WTC11 (cell line): ENCODE data around the gene MCUR1. TPM values are rescaled to one million over a fixed set of nuclear protein-coding genes. Genes with fewer than 3 reads are reported as not detected.

Source experiments
- ATAC-seq: fragments of 200-7000 bp; cut with Tn5 transposase; 2 replicates; pipeline ENCODE4 v1.10.0; 2021; ENCODE audit warnings: mild to moderate bottlenecking, moderate library complexity
- CTCF ChIA-PET: fragments of 300-600 bp; sonication (Branson Sonifier 250); formaldehyde crosslinking; loops from one replicate; lab custom pipeline; 2021; ENCODE audit warnings: antibody characterized with exemption; lab: Charles Lee
- POLR2A ChIA-PET: fragments of 350-600 bp; sonication (Branson Sonifier 250); formaldehyde crosslinking; loops from one replicate; lab custom pipeline; 2021; ENCODE audit warnings: antibody characterized with exemption; lab: Charles Lee
- DNase-seq: peaks from one replicate; pipeline ENCODE4 v3.0.0; 2021; ENCODE audit warnings: low spot score
- H3K27ac Mint-ChIP-seq: 2 replicates; pipeline ENCODE4 v1.8.0; 2021; ENCODE audit warnings: mixed read lengths
- H3K27me3 Mint-ChIP-seq: 2 replicates; pipeline ENCODE4 v1.8.0; 2021; ENCODE audit warnings: low read depth, mild to moderate bottlenecking, moderate library complexity, mixed read lengths
- H3K36me3 Mint-ChIP-seq: 2 replicates; pipeline ENCODE4 v1.8.0; 2021; ENCODE audit warnings: mixed read lengths
- H3K4me1 Mint-ChIP-seq: 2 replicates; pipeline ENCODE4 v1.8.0; 2022; ENCODE audit warnings: mixed read lengths
- H3K4me3 Mint-ChIP-seq: 2 replicates; pipeline ENCODE4 v1.8.0; 2021; ENCODE audit warnings: mild to moderate bottlenecking, moderate library complexity, mixed read lengths
- H3K9me3 Mint-ChIP-seq: 2 replicates; pipeline ENCODE4 v1.8.0; 2021; ENCODE audit warnings: mixed read lengths
- CREM ChIP-seq: sonication (generic); formaldehyde crosslinking; IDR thresholded peaks from 2 replicates; pipeline ENCODE4 v1.8.1; 2022; ENCODE audit warnings: mild to moderate bottlenecking, missing genetic modification reagents, moderate library complexity
- ELF4 ChIP-seq: sonication (generic); formaldehyde crosslinking; IDR thresholded peaks from 2 replicates; pipeline ENCODE4 v1.8.1; 2022; ENCODE audit warnings: low read depth, mild to moderate bottlenecking, moderate library complexity, missing genetic modification reagents
- FOXP1 ChIP-seq: sonication (generic); formaldehyde crosslinking; IDR thresholded peaks from 2 replicates; pipeline ENCODE4 v1.8.0; 2022; ENCODE audit warnings: missing genetic modification reagents, mild to moderate bottlenecking, moderate library complexity, borderline replicate concordance
- GTF2I ChIP-seq: fragments of 250-450 bp; sonication (Bioruptor Pico); conservative IDR thresholded peaks from 2 replicates; pipeline ENCODE4 v1.4.0; 2021; ENCODE audit warnings: mild to moderate bottlenecking
- HMGA2 ChIP-seq: fragments of 250-450 bp; sonication (Bioruptor Pico); IDR thresholded peaks from 2 replicates; pipeline ENCODE4 v1.4.0; 2021; ENCODE audit warnings: mild to moderate bottlenecking, moderate library complexity
- MYBL2 ChIP-seq: sonication (generic); formaldehyde crosslinking; IDR thresholded peaks from 2 replicates; pipeline ENCODE4 v1.8.1; 2023; ENCODE audit warnings: mild to moderate bottlenecking, moderate library complexity, missing genetic modification reagents
- NFE2L1 ChIP-seq: sonication (generic); formaldehyde crosslinking; IDR thresholded peaks from 2 replicates; pipeline ENCODE4 v1.8.1; 2023; ENCODE audit warnings: missing genetic modification reagents
- NFYB ChIP-seq: sonication (generic); formaldehyde crosslinking; conservative IDR thresholded peaks from 2 replicates; pipeline ENCODE4 v1.8.0; 2022; ENCODE audit warnings: low read depth, missing genetic modification reagents
- SMAD4 ChIP-seq: sonication (generic); formaldehyde crosslinking; IDR thresholded peaks from 2 replicates; pipeline ENCODE4 v1.8.0; 2022; ENCODE audit warnings: mild to moderate bottlenecking, missing genetic modification reagents
- TEAD1 ChIP-seq: sonication (generic); formaldehyde crosslinking; IDR thresholded peaks from 2 replicates; pipeline ENCODE4 v1.8.0; 2022; ENCODE audit warnings: mild to moderate bottlenecking, missing genetic modification reagents
- ZNF232 ChIP-seq: sonication (generic); formaldehyde crosslinking; IDR thresholded peaks from 2 replicates; pipeline ENCODE4 v1.8.0; 2022; ENCODE audit warnings: mild to moderate bottlenecking, missing genetic modification reagents
- total RNA-seq: library from RNA; stranded (reverse); gene quantifications from 3 replicates; pipeline ENCODE4 v1.2.3, GENCODE V29; 2021
- TF ChIP-seq, protein P1 (sequence below): fragments of 200-600 bp; IDR thresholded peaks from 2 replicates; pipeline ENCODE4 v1.8.0; 2022; ENCODE audit warnings: antibody characterized with exemption
- TF ChIP-seq, protein P2 (sequence below): fragments of 250-450 bp; sonication (Bioruptor Pico); IDR thresholded peaks from 2 replicates; pipeline ENCODE4 v1.9.0; 2021; ENCODE audit warnings: moderate library complexity, mild to moderate bottlenecking, inconsistent platforms, borderline replicate concordance
- TF ChIP-seq, protein P3 (sequence below): sonication (generic); formaldehyde crosslinking; IDR thresholded peaks from 2 replicates; pipeline ENCODE4 v1.8.1; 2023; ENCODE audit warnings: mild to moderate bottlenecking, moderate library complexity, missing genetic modification reagents
- TF ChIP-seq, protein P4 (sequence below): fragments of 250-450 bp; sonication (Bioruptor Pico); IDR thresholded peaks from 2 replicates; pipeline ENCODE4 v1.9.0; 2021; ENCODE audit warnings: mild to moderate bottlenecking
- TF ChIP-seq, protein P5 (sequence below): sonication (generic); formaldehyde crosslinking; IDR thresholded peaks from 2 replicates; pipeline ENCODE4 v1.8.1; 2022; ENCODE audit warnings: mild to moderate bottlenecking, moderate library complexity, missing genetic modification reagents
- TF ChIP-seq, protein P6 (sequence below): sonication (generic); formaldehyde crosslinking; IDR thresholded peaks from 2 replicates; pipeline ENCODE4 v1.8.0; 2022; ENCODE audit warnings: mild to moderate bottlenecking, missing genetic modification reagents

Gene MCUR1
- total RNA-seq, 1 experiment from 2014 or later: 28.1 TPM

DNA sequence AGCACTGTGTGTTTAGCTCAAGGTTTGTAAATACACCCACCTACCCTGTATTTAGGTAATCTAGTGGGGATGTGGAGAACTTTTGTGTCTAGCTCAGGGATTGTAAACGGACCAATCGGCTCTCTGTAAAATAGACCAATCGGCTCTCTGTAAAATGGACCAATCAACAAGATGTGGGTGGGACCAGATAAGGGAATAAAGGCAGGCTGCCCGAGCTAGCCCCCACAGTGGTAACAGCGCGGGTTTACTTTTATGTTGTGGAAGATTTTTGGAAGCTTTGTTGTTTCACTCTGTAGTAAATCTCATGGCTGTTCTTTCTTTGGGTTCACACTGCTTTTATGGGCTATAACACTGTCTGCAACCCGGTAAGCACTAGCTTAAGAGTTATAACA lies 70.6 kb downstream of the MCUR1 start:
- Mint-ChIP-seq H3K4me3 (no peak overlapping the region), H3K27me3 (no peaks in the 10 kb centered on the region; the same call in 1 of the 2 replicates), H3K36me3 (no peaks in the 10 kb centered on the region), H3K9me3 (peaks cover 16% of the 10 kb centered on the region; the same call in 1 of the 2 replicates), H3K4me1 (no peaks in the 10 kb centered on the region), H3K27ac (no peak overlapping the region)
- DNase-seq (no peak), ATAC-seq (no peak)
- POLR2A ChIA-PET: no interaction called here
- CTCF ChIA-PET: interaction anchor here (0.6 kb wide), 1 partner anchor 135 kb away, joined by 3 read pairs; no protein-coding TSS in a partner anchor
- TF ChIP-seq NFYB (CRISPR knock-in tag) (peak; percentile 42), SMAD4 (CRISPR knock-in tag) (no peak)

DNA sequence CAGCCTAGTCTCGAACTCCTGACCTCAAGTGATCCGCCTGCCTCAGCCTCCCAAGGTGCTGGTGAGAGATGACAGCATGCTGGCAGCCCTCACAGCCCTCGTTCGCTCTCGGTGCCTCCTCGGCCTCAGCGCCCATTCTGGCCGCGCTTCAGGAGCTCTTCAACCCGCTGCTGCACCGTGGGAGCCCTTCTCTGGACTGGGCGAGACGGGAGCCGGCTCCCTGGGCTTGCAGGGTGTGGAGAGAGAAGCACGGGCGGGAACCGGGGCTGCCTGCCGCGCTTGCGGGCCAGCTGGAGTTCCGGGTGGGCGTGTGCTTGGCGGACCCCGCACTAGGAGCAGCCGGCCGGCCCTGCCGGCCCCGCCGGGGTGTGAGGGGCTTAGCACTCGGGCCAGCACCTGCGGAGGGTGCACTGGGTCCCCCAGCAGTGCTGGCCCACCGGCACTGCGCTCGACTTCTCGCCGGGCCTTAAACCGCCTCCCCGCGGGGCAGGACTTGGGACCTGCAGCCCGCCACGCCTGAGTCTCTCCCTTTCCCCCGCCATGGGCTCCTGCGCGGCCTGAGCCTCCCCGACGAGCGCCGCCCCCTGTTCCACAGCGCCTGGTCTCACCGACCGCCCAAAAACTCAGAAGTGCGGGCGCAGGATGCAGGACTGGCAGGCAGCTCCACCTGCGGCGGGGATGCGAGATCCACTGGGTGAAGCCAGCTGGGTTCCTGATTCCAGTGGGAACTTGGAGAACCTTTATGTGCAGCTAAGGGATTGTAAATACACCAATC lies 71.2 kb downstream of the MCUR1 start:
- ChIA-PET CTCF (interaction anchor here (0.6 kb wide), 2 partner anchors 134 to 275 kb away, joined by 3 to 5 read pairs; no protein-coding TSS in a partner anchor), POLR2A (no interaction called here)
- DNase-seq: no peak
- Mint-ChIP-seq H3K4me3 (no peak overlapping the region), H3K9me3 (peaks cover 16% of the 10 kb centered on the region; the same call in 1 of the 2 replicates), H3K4me1 (no peaks in the 10 kb centered on the region), H3K27ac (no peak overlapping the region), H3K27me3 (no peaks in the 10 kb centered on the region; the same call in 1 of the 2 replicates), H3K36me3 (no peaks in the 10 kb centered on the region)
- no peak for ATAC-seq
- TF ChIP-seq, protein P1, sequence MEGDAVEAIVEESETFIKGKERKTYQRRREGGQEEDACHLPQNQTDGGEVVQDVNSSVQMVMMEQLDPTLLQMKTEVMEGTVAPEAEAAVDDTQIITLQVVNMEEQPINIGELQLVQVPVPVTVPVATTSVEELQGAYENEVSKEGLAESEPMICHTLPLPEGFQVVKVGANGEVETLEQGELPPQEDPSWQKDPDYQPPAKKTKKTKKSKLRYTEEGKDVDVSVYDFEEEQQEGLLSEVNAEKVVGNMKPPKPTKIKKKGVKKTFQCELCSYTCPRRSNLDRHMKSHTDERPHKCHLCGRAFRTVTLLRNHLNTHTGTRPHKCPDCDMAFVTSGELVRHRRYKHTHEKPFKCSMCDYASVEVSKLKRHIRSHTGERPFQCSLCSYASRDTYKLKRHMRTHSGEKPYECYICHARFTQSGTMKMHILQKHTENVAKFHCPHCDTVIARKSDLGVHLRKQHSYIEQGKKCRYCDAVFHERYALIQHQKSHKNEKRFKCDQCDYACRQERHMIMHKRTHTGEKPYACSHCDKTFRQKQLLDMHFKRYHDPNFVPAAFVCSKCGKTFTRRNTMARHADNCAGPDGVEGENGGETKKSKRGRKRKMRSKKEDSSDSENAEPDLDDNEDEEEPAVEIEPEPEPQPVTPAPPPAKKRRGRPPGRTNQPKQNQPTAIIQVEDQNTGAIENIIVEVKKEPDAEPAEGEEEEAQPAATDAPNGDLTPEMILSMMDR: no peak
- TF ChIP-seq, protein P2, sequence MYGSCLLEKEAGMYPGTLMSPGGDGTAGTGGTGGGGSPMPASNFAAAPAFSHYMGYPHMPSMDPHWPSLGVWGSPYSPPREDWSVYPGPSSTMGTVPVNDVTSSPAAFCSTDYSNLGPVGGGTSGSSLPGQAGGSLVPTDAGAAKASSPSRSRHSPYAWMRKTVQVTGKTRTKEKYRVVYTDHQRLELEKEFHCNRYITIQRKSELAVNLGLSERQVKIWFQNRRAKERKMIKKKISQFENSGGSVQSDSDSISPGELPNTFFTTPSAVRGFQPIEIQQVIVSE (CRISPR knock-in tag): no peak
- no peak for TF ChIP-seq GTF2I (CRISPR knock-in tag)
- no peak for TF ChIP-seq CREM
- TF ChIP-seq, protein P3, sequence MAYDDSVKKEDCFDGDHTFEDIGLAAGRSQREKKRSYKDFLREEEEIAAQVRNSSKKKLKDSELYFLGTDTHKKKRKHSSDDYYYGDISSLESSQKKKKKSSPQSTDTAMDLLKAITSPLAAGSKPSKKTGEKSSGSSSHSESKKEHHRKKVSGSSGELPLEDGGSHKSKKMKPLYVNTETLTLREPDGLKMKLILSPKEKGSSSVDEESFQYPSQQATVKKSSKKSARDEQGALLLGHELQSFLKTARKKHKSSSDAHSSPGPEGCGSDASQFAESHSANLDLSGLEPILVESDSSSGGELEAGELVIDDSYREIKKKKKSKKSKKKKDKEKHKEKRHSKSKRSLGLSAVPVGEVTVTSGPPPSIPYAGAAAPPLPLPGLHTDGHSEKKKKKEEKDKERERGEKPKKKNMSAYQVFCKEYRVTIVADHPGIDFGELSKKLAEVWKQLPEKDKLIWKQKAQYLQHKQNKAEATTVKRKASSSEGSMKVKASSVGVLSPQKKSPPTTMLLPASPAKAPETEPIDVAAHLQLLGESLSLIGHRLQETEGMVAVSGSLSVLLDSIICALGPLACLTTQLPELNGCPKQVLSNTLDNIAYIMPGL (CRISPR knock-in tag): no peak
- no peak for TF ChIP-seq NFE2L1 (CRISPR knock-in tag)
- no peak for TF ChIP-seq ZNF232 (CRISPR knock-in tag)
- TF ChIP-seq, protein P4, sequence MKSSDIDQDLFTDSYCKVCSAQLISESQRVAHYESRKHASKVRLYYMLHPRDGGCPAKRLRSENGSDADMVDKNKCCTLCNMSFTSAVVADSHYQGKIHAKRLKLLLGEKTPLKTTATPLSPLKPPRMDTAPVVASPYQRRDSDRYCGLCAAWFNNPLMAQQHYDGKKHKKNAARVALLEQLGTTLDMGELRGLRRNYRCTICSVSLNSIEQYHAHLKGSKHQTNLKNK (CRISPR knock-in tag): no peak
- no peak for TF ChIP-seq HMGA2
- TF ChIP-seq NFYB (CRISPR knock-in tag): no peak
- no peak for TF ChIP-seq ELF4 (CRISPR knock-in tag)
- TF ChIP-seq TEAD1 (CRISPR knock-in tag): no peak
- TF ChIP-seq, protein P5, sequence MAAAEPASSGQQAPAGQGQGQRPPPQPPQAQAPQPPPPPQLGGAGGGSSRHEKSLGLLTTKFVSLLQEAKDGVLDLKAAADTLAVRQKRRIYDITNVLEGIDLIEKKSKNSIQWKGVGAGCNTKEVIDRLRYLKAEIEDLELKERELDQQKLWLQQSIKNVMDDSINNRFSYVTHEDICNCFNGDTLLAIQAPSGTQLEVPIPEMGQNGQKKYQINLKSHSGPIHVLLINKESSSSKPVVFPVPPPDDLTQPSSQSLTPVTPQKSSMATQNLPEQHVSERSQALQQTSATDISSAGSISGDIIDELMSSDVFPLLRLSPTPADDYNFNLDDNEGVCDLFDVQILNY (CRISPR knock-in tag): no peak
- TF ChIP-seq, protein P6, sequence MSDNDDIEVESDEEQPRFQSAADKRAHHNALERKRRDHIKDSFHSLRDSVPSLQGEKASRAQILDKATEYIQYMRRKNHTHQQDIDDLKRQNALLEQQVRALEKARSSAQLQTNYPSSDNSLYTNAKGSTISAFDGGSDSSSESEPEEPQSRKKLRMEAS (CRISPR knock-in tag): no peak
- TF ChIP-seq FOXP1: no peak
- no peak for TF ChIP-seq MYBL2 (CRISPR knock-in tag)
- TF ChIP-seq, all 79 proteins: peak for 0
